GM12892 (cell line): ENCODE results near the gene RBCK1.
A peak's percentile ranks its signal among the peaks of the same experiment; 100 is the strongest.

Experiments
- DNase-seq: peaks from one replicate; pipeline ENCODE4 v3.0.0; 2011; ENCODE audit not compliant: insufficient read length
- FAIRE-seq: peaks from 2 replicates; lab custom pipeline; 2011; peaks lifted over from hg19 to GRCh38; lab: Jason Lieb, UNC
- POLR2A ChIP-seq: IDR thresholded peaks from 2 replicates; pipeline ENCODE4 v1.6.1; 2011; ENCODE audit warnings: low read depth, low read length, control low read depth
- POLR2AphosphoS5 ChIP-seq: IDR thresholded peaks from 2 replicates; pipeline ENCODE4 v1.6.1; 2011; ENCODE audit warnings: low read depth, low read length, control low read depth
- TAF1 ChIP-seq: IDR thresholded peaks from 2 replicates; pipeline ENCODE4 v1.6.1; 2011; ENCODE audit warnings: low read depth, mild to moderate bottlenecking, control low read depth, low read length, borderline replicate concordance

Gene RBCK1

DNA sequence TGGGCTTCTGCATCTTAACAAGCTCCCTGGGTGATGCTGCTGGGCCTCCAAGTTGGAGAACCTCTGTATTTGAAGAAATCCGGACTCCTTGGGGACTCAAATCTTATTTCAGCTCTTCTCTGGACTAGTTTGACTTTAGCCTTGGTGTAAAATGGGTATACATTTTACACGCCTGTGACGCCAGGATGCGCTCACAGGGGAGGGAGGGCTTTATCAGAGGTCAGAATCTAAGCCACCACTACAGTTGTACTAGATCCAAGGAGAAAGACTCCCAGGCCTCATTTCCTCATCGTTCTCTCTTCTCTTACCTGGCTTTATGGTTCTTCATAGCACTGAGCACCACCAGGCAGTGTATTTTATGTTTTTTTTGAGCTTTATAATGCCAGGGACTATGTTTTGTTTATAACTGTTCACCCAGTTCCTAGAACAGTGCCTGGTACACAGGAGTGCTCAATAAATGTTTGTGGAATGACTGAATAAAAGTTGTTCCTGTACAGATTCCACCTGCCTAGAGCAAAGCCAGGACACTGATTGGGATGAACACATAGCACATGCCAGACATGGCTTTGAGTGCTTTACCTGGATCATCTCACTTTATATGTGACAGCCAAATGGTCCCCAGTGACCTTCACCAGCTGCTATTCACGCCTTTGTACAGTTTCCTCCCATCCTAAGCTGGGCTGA lies 5.1 kb upstream of the RBCK1 start:
- DNase-seq (no peak), FAIRE-seq (no peak)
- TF ChIP-seq POLR2AphosphoS5 (no peak), TAF1 (no peak), POLR2A (no peak)

DNA sequence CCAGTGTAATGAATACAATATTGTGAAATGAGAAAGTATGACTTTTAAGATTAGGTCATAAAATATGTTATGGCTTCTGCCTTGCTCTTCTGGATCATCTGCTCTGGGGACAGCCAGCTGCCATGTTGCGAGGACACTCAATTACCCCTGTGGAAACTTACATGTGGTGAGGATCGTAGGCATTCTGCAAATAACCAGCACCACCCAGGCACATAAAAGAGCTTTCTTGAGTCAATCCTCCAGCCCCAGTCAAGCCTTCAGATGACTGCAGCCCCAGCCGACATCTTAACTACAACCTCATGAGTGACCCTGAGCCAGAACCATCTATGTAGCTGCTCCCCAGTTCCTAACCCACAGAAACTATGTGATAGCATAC lies 4.5 kb upstream of the RBCK1 start:
- FAIRE-seq (no peak), DNase-seq (no peak)
- no peak for TF ChIP-seq POLR2AphosphoS5
- no peak for TF ChIP-seq TAF1
- TF ChIP-seq POLR2A: no peak

DNA sequence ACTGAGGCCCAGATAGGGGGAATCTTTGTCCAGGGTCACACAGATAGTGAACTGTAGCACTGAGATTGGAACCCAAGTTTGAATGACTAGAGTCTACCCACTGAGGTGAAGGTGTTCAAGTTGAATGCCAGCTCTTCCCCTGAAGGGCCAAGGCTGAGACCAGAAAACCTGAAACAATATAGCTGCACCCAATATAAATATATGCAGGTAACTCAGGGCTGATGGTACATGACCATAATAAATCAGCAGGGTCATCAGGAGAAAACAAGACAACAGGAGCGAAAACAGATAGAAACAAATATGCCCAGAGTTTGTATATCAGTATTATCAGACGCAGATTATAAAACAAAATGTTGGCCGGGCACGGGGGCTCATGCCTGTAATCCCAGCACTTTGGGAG lies 4.0 kb upstream of the RBCK1 start:
- DNase-seq: no peak
- no peak for TF ChIP-seq TAF1
- FAIRE-seq: no peak

DNA sequence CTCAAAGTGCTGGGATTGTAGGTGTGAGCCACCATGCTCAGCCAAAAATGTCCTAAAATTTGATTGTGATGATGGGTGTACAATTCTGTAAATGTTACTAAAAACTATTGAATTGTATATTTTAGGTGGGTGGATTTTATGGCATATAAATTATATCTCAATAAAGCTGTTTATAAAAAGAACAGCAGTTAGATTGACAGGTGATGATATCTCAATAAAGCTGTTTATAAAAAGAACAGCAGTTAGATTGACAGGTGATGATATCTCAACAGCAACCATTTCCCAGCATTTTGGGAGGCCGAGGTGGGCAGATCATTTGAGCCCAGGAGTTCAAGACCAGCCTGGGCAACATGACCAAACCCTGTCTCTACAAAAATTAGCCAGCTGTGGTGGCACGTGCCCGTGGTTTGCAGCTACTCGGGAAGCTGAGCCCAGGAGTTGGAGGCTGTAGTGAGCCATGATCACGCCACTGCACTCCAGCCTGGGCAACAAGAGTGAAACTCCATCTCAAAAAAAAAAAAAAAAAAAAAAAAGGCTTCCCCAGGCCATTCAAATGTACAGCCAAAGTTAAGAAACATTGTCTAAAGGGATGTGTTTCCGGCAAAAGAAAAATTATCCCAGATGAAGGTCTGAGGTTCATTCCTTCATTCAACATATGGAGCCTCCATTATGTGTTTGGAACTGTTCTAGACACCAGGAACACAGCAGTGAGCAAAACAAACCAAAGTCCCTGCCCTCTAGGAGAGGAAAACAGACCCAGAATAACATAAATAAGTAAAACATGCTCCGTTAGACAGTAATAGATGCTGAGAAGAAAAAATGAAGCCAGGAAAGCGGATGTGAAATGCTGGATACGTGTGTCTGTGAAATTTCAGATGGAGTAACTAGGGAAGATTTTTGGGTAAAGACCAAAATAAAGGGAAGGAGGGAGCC lies 1.6 kb upstream of the RBCK1 start:
- FAIRE-seq: no peak
- DNase-seq: no peak
- TF ChIP-seq TAF1 (no peak), POLR2AphosphoS5 (no peak), POLR2A (no peak)

DNA sequence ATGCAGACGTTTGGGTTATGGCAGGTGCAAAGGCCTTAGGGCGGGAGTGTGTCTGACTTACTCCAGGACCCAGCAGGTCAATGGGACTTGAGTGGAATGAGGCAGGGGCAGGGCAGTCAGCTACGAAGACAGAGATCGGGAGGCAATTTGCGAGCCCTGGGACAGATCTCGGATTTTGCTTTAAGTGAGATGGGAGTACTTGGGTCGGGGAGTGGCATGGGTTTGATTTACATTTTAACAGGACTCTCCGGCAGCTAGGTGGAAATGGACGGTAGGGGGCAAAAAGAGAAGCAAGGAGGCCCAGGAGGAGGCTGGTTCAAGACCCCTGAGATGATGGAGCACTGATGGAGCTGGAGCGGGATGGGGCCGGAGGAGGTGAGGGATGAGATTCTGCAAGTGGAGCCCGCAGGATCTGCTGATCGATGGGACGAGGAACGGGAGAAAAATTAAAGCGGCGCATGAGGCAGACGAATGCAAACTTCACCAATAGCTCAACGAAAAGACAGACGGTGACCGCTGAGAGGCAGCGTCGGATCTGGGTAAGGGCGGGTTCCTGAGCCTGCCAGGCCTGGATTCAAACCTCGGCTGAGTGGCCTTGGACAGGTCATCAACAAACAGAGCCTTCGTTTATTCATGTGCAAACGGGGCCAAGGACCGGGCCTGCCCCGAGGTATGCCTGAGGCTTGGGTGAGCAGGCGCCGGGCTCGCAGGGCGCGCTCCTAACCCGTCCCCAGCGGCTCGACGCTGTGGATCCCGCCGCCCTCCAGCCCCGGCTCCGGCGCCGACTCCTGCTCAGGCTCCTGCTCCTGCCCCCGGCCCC lies 756 bp upstream of the RBCK1 start:
- FAIRE-seq (peak; percentile 74), DNase-seq (peak; percentile 87)
- TF ChIP-seq POLR2A (peak; percentile 55), TAF1 (no peak), POLR2AphosphoS5 (peak; percentile 67; the same call in 1 of the 2 replicates)

DNA sequence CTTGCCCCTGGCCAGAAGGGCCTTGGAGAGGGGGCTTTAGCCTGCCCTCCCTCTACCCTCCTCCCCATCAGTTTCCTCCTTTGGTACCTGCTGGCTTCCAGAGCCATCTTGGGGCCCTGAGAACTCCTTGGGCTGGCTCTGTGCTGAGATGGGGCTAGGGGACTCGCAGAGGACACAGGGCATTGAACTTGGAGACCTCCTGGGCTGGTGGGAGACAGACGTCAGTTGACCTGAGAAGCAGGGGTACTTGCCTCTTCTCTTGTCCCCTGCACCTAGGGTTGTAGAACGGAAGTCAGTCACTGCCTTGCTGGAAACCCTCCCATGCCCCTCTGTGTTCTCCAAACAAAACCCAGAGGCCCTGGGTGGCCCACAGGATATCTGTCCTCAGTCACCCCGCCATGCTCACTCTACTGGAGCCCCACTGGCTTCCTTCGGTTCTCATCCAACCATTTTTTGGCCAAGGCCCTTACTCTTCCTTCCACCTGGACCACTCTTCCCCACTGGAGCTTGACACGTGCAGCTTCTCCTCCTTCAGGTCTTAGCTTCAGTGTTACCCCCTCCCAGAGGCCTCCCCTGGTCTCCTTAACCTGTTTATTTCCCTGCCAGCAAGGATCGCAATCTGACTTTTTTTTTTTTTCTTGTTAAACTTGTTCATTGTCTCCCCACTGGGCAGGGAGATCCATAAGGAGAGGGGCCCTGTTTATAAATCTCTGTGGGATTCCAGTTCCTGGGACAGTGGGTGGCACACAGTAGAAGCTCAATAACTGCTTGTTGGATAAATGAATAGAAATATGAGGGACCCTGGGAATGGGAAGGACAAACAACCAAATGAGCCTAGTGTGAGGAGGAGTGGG lies 971 bp downstream of the RBCK1 start:
- DNase-seq (no peak), FAIRE-seq (peak; percentile 44)
- no peak for TF ChIP-seq TAF1
- peak; percentile 44; the same call in 1 of the 2 replicates for TF ChIP-seq POLR2A
- TF ChIP-seq POLR2AphosphoS5: no peak; the same call in 1 of the 2 replicates

DNA sequence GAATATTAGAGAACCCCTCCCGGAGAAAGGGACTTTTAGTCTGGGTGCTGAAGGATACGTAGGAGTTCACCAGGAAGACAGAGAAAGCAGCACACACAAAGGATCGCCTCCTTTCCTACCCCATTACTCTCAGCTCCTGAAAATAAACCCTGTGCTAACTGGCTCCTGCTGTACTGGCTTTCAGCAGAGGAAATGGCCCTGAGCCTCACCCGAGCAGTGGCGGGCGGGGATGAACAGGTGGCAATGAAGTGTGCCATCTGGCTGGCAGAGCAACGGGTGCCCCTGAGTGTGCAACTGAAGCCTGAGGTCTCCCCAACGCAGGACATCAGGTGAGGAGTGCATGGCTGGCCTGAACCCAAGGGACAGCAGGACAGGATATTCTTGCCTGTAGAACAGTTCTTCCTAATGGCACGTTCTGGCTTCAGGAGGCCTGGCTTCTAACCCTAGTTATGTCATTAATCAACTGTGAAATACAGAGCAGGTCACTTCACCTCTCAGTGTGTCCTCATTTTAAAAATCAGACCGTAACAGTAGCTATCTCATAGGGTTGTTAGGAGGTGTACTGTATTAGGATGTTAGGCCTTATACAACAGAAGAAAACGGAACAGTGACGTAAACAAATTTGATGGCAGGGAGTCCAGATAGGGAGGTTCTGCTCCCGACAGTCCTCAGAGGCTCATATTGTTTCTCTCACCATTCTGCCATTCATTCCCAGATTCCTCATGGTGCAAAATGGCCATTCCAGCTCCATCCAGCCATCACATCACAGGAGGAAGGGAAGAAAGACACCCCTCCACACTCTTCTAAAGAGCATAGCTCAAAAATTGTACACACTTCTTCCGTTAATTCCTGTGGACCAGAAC lies 1.8 kb downstream of the RBCK1 start:
- DNase-seq (no peak), FAIRE-seq (no peak)
- no peak for TF ChIP-seq POLR2A
- TF ChIP-seq POLR2AphosphoS5: no peak; the same call in none of the 2 replicates
- no peak for TF ChIP-seq TAF1

DNA sequence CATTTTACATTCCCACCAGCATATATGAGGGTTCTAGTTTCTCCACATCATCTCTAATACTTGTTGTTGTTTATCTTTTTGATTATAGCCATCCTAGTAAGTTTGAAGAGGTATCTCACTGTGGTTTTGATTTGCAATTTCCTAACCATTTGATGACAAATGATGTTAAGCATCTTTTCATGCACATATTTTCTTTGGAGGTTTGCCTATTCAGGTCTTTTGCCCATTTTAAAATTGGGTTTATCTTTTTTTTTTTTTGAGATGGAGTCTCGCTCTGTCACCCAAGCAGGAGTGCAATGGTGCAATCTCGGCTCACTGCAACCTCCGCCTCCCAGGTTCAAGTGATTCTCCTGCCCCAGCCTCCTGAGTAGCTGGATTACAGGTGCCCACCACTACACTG lies 4.0 kb downstream of the RBCK1 start:
- DNase-seq (no peak), FAIRE-seq (no peak)
- no peak for TF ChIP-seq POLR2AphosphoS5
- TF ChIP-seq TAF1: no peak
- no peak for TF ChIP-seq POLR2A

DNA sequence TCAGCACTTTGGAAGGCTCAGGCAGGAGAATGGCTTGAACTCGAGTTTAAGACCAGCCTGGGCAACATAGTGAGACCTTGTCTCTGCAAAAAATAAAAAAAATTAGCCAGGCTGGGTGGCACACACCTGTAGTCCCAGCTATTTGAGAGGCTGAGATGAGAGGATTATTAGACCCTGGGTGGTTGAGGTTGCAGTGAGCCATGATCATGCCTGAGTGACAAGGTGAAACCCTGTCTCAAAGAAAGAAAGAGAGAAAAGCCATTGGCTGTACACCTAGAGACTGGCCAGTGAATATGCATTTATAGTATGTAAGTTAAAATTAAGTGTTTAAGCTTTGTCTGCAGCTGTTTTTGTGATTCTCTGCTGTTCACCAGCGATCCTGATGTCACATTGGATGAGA lies 6.1 kb downstream of the RBCK1 start:
- DNase-seq: no peak
- no peak for FAIRE-seq
- TF ChIP-seq POLR2AphosphoS5 (no peak), TAF1 (no peak), POLR2A (no peak)
